ENCODE results near the gene CDH4.

Gene CDH4

GRCh38 chr20:61356196-61356595 is 104.1 kb downstream of the CDH4 start:
- no peak for DNase-seq (ENCODE audit: low read depth)

- no peak for DNase-seq (ENCODE audit: low read depth)
Measured at GRCh38 chr20:61357119-61357518, 105.1 kb downstream of the CDH4 start.

- DNase-seq (ENCODE audit: low read depth) = no peak
Measured at GRCh38 chr20:61359254-61359653, 107.2 kb downstream of the CDH4 start.

- DNase-seq (ENCODE audit: low read depth) = no peak
Measured at GRCh38 chr20:61360296-61360695, 108.2 kb downstream of the CDH4 start.

DNA sequence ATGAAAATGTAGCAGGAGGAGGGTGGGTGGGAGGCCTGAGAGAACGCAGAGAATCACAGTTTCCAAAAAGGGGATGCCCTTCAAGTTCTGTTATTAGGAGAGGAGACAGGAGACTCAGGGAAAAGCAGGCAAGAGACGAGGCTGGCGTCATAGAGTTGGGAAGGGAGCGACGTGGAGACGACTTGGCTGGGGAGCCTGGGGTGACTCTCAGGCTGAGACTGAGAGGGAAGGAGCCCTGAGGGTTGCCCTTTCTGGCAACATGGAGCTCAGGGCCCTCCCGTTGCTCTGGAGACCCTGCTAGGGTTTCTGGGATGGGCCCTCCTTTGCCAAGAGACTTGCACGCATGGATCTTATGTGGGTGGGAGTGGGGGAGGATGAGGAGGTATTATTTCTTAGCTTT is 108.9 kb downstream of the CDH4 start:
- DNase-seq (ENCODE audit: low read depth) = no peak

GRCh38 chr20:61361501-61361900 is 109.4 kb downstream of the CDH4 start:
- DNase-seq (ENCODE audit: low read depth) = no peak

GRCh38 chr20:61364147-61364546 is 112.1 kb downstream of the CDH4 start:
- no peak for DNase-seq (ENCODE audit: low read depth)

DNA sequence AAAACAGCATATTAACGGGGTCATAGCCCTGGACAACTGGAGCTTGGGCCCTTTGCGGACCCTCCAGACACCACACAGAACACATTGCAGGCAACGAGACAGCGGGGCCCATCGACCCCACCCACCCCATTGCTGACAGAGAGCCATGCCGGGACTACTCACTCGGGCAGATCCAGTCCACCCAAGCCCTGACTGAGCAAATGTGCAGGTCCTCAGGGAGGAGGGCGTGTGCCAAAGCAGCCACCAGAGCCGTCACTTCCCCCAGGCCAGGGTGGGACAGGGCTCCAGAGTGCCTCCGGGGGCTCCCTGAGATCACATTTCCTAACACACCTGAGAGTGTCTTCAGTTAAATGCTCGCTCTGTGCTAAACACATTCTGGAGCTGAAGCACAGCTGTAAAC is 114.9 kb downstream of the CDH4 start:
- DNase-seq (ENCODE audit: low read depth) = no peak

DNA sequence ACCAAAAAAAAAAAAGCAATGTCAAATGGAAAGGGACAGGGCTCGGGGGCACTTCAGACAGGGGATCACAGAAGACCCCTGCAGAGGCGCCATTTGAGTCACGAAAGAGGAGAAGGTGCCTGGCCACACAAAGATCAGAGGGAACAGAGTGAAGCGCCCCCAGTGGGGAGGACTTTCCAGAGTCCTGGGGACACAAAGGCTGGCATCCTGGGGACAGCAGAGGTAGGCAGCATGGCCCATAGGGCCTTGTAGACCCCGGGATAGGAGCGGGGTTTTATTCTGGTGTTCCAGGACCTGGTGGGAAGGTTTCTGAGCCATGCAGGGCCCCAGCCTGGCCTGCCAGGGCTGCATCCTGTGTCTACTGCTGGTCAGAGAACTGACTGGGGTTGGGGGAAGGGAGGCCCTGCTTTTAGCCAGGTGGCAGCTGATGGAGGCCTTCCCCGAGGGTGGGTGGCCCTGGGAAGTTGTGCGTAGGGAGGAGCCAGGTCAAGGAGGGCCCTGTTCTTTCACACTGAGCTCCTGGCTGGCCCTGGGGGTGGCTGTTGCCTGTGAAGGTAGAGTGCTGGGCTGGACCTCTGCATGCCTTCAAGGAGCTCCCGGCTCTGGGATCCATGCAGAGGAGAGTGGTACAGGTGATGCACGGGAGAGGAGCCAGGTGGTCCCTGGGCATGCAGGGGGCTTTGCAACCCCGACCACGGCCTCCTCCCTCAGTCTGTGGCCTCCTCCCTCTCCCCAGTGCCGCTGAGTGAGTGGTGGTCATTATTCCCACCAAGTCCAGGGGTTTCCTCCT is 117.9 kb downstream of the CDH4 start:
- DNase-seq (ENCODE audit: low read depth) = no peak

GRCh38 chr20:61370841-61371303 is 118.8 kb downstream of the CDH4 start:
- DNase-seq (ENCODE audit: low read depth) = no peak

- DNase-seq (ENCODE audit: low read depth) = no peak
Measured at GRCh38 chr20:61371501-61372136, 119.6 kb downstream of the CDH4 start.

- DNase-seq (ENCODE audit: low read depth) = no peak
Measured at GRCh38 chr20:61372137-61373054, 120.3 kb downstream of the CDH4 start.

- no peak for DNase-seq (ENCODE audit: low read depth)
Measured at GRCh38 chr20:61373055-61373399, 121.0 kb downstream of the CDH4 start.

- no peak for DNase-seq (ENCODE audit: low read depth)
Measured at GRCh38 chr20:61373956-61374545, 122.0 kb downstream of the CDH4 start.

DNA sequence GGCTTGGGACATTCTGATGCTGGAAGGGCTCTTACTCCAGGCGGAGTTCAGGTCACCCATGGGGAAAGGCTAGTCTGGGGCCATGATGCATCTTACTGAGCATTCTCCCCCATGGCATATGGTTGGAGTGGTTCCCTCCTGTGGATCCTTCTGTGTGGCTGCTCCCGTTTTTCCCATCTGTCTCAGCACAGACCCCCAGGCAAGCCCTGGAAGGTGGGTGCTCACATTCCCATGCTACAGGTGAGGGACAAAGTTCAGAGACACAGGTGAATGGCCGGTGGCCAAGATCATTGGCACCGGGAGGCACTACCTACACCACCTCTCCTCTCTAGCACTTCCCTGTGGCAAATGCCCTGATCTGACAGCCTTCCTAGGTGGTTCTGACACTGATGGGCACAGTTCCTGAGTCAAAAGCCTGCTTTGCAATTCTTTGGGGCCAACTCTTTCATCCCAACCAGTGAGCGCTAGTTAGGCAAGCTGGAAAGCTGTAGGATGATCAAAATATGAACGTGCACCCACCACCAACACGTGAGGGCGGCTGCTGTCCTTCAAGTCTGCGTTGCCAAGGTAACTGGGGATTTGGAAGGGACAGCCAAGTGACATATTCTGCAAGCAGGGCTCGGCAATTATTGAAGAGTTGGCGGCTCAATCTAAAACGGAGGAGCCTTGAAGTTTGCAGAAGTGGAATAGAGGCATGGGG is 124.6 kb downstream of the CDH4 start:
- no peak for DNase-seq (ENCODE audit: low read depth)

- DNase-seq (ENCODE audit: low read depth) = no peak
Measured at GRCh38 chr20:61378694-61379355, 126.8 kb downstream of the CDH4 start.

DNA sequence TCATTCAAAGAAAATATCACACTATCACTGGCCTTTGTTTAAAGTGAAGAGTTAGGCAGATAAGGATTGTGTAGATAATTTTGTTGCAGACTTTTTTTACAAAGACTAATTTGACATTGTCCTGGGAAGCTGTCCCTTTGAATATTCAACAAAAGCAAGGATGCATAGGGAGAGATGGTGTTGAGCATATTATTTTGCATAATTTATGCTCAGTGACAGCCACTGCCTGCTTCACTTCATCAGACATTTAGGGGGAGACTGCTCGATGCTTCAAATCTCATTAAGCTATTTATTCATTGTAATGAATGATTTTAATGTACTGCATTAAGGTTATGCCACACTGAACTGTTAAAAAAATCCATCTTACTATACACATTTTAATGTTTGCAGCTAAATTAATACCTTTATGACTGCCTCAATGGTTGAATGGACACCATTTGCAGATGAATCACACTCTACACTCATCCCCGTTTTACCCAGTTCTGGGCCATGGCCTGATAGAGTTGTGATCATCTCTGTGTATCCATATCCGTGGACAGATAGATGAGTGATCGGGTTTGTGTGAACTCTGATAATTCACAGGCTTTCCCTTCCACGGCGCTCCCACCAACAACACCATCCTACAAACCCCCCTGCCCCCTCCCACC is 128.0 kb downstream of the CDH4 start:
- DNase-seq (ENCODE audit: low read depth) = no peak

DNA sequence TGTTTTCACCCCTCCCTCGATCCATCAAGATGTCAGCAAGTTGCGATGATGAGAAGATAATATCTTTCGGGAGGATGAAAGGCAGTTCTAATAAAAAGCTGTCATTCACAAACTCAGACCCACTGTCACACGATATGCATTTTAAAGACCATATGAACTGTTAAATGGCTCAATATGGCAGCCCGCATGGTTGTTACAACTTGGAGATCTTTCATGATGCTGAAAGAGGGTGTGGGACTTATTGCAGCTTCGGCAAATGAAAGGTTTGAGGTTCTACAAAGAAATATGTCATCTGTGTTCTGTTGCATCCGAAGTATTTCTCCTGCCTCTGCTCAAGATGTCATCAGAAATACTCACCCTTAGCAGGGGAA is 128.5 kb downstream of the CDH4 start:
- DNase-seq (ENCODE audit: low read depth) = no peak

GRCh38 chr20:61382194-61382593 is 130.1 kb downstream of the CDH4 start:
- no peak for DNase-seq (ENCODE audit: low read depth)

GRCh38 chr20:61385296-61385695 is 133.2 kb downstream of the CDH4 start:
- no peak for DNase-seq (ENCODE audit: low read depth)

DNA sequence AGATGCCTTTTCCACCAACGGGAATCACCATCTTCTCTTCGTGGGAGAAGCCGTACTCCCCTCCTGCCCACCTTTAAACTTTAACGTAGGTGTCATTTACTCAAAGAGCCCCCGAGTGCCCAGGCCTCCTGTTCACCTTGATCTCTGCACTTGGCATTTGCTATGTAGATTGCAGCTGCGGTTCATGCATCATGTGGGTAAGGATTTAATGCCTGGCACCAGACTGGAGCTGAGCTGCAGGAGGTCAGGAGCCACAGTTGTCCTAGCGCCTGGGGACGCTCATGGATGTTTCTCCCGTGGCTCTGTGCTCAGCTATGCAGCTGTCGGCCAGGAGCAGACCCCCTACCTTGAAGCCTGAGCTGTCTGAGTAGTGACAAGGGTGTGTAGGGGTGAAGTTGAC is 133.7 kb downstream of the CDH4 start:
- no peak for DNase-seq (ENCODE audit: low read depth)

Measured in EH (cell line).